GM21723 (cell line): ENCODE measurements around the gene DPP7.
"Not testable (repeated sequence)": the region's sequence is repeated elsewhere in the genome, so short reads cannot be mapped to it uniquely, and the experiment has no call there.

ENCODE experiments used
- ATAC-seq: cut with Tn5 transposase; IDR thresholded peaks from one replicate; pipeline ENCODE4 v1.9.1; 2021; ENCODE audit warnings: mild to moderate bottlenecking, moderate library complexity; ENCODE audit not compliant: unreplicated experiment

The DPP7 gene

DNA sequence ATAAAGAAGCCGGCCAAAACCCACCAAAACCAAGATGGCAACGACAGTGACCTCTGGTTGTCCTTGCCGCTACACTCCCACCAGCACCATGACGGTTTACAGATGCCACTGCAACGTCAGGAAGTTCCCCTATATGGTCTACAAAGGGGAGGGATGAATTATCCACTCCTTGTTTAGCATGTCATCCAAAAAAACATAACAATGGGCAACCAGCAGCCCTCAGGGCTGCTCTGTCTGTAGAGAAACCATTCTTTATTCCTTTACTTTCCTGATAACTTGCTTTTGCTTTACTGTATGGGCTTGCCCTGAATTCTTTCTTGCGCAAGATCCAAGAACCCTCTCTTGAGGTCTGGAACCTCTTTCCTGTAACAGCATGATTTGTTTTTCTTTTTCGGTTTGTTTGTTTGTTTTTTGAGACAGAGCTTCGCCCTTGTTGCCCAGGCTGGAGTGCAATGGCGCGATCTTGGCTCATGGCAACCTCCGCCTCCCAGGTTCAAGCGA lies 39.2 kb downstream of the DPP7 start:
- ATAC-seq: no peak

DNA sequence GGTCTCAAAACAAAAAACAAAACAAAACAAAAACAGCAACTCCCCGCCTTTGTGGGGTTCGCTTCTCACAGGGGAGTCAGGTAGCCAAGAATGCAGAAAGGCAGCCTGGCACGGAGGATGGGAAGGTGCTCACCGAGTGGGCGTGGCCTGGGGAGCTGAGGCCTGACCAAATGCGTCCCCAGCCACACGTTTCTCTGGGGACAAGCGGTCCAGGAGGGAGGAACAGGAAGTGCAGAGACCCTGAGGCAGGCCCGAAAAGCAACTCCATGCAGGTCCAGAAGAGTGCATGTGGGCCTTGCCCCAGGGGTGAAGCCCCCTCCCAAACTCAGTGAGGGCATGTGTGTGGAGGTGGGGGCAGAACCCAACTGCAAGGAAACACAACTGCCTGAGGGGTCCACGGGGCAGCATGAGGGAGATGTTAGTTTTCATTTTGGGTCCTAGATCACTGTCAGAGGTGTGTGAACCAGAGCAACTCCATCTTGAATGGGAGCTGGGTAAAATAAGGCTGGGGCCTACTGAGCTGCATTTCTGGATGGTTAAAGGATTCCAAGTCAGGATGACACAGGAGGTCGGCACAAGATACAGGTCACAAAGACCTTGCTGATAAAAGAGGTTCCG lies 39.8 kb downstream of the DPP7 start:
- ATAC-seq: no peak

DNA sequence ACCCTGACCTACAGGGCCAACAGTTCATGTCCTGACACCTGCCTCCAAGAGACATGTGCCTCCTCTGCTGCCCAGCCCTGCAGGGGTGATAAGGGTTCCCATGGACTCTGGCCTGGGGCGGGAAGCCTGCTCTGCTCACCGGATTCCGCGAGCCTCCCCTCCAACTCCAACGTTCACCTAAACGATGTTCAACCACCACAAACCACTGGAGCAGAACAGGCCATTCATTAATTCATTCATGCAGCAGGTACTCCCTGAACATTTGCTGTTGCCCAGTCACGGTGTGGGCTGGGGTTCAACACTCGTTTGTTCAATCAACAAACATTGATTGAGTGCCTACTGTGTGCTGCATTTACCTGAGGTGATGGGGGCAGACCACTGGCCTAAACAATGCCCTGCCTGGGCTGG lies 40.5 kb downstream of the DPP7 start:
- no peak for ATAC-seq

- ATAC-seq: no peak
Measured at GRCh38 chr9:137071282-137071681, 43.3 kb downstream of the DPP7 start.

- ATAC-seq: no peak
Measured at GRCh38 chr9:137070906-137071275, 43.6 kb downstream of the DPP7 start.

GRCh38 chr9:137070201-137070905 lies 44.2 kb downstream of the DPP7 start, which contains the start of gene SAPCD2:
Gene SAPCD2, minus strand, starts transcription at chr9:137070557. Its CDS starts 97 bp downstream, at chr9:137070460.
- ATAC-seq: peak; percentile 63

GRCh38 chr9:137069508-137070091 lies 44.9 kb downstream of the DPP7 start:
- ATAC-seq: peak; percentile 19

DNA sequence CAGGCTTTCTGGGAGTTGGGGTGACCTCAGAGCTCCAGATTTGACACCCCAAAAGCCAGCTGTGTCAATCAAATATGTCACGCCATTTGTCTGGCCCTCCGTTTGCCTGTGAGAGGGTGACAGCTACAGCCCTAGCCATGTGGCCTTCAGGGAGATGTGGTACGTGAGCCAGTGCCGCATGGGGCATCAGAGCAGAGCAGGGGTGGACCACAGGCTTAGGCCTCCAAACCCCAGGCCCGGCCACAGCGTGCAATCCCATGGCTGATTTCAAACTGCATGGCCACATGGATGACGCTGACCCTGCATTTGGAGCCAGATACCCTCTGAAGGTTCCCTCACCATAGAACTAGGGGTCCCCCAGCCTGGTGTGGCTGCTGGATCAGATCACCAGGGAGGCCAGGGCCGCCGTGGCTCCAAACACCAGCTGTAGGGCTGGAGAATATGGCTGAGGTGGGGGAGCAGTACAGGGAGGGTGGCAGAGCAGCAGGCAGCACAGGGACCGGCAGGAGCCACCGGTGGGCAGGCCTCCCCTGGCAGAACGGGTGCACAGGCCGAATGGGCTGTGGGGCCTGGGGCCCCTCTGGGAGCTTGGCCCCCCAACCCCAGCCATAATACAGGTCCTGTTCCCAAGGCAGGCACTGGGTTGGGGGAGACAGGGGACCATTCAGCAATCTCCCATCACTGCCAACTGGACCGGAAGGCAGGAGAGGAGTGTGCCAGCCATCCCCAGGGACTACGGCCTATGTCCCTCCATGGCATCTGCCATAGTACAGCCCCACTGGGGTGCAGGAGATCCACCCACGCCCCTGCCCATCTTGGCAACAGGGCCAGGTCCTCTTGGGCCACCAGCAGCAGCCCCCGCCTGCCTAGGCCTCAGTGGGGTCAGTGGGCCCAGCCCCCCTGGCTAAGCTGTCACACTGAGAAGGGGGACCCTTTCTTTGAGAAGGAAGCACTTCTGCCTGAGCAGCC lies 45.7 kb downstream of the DPP7 start:
- ATAC-seq: no peak

DNA sequence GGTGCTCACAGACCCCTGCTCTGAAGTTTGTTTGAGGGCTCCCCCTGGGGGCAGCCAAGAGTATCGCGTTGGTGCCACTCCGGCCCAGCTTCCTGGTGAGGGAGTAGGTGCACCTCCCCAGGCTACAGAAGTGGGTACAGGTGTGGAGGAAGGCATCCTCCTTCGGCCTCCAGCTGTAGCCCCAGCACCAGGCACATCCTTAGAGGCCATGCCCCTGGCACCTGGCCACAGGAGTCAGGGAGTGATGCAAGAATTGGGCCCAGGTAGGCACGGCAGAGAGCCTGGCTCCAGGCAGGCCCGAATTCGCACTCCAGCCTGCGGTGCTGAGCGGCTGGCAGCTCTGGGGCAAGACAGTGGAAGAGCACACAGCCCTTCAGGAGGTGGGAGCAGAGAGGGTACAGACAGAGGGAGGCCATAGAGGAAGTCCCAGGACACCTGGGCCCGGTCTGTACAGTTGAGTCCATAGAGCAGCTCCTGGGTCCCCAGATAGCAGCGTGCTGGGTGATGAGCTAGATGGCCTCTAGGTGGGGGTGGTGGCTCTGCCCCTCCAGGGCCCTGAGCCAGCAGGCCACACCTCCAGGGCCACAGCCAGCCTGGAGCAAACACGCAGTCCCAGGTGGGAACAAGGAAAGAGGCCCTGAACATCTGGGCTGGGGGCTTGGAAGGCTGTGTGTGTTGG lies 46.5 kb downstream of the DPP7 start:
- ATAC-seq: peak; percentile 47

- no peak for ATAC-seq
Measured at GRCh38 chr9:137066096-137066861, 48.3 kb downstream of the DPP7 start.

GRCh38 chr9:137065336-137065967 lies 49.1 kb downstream of the DPP7 start:
- no peak for ATAC-seq

DNA sequence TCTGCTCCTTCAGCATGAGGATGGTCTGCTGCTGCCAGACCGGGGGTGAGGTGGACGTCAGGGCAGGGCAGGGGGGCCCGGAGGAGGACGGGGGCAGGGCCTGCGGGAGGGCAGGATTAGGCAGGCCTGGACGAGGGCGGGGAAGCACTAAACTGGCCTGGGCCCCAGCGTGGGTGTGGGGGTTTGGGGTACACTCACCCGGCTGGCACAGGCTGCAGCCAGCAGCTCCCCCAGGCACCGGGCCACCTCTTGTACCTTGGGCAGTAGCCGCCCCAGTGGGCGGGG lies 49.7 kb downstream of the DPP7 start:
- ATAC-seq: no peak

DNA sequence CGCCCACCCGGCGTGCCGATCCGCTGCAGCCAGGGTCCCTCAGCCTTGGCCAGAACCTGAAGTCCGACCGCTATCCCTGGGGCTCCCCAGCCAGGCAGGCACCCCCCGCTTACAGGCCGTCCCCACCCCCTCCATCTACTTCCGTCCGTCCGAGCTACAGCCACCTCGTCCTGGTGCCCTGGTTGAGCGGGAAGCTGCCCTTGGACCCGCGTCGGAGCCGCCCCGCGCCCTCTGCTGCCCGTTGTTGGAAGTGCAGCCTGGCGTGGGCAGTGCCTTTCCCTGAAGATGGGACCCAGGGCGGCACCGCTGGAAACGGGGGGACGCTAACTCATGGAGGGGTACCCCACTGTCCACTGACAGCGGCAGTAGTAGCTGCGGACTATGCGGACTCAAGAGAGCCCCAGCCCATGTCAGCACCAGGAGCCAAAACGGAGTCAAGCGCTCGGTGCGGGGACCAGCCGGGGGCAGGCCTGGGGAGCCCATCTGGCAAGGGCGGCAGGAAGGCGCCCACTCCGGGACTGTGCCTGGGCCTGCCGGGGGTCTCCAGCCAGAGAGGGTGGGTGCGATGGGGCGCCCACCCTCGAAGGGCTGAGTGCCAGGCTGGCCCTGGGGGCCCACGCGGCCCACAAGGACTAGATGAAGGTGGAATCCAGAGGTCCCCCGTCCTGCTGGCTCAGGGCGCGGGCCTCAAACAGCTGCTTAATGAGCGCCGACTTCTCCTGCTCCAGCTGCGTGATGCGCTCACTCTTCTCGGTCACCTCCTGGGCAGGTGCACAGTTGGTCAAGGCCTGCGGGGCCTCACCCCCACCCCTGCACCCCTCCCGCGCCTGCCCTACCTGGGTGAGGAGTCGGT lies 50.3 kb downstream of the DPP7 start:
- no peak for ATAC-seq

GRCh38 chr9:137063311-137064026 lies 51.1 kb downstream of the DPP7 start:
- ATAC-seq: no peak

- ATAC-seq: not testable (repeated sequence)
Measured at GRCh38 chr9:137062798-137063197, 51.7 kb downstream of the DPP7 start.

- ATAC-seq: no peak
Measured at GRCh38 chr9:137062384-137062783, 52.1 kb downstream of the DPP7 start.
